ENCODE data around the gene GAP43. TPM values are rescaled to one million over a fixed set of nuclear protein-coding genes. Genes with fewer than 3 reads are reported as not detected.

GAP43 gene
- total and polyA plus RNA-seq, 2 donors (not counting 1 experiment from before 2014, with no cell fraction given) = 0.17 to 2.1 TPM

DNA sequence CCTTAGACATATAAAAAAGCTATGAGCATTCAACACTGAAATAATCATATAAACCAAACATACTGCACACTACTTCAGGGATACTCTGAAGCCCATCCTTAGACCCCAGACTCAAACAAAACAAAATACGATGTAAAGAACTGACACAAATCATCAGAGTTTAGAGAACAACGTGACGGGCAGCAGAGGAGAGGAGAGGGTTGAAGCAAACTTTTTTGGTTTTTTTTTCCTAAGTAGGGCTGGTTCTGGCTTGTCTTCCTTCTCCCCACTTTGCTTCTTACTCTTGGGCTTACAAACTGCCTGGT lies 34.7 kb downstream of the GAP43 start:
- H4K20me1 ChIP-seq (ENCODE audit: control insufficient read depth, extremely low read depth, insufficient read depth, low read length) = no peaks in the 10 kb centered on the region
- no peaks in the 10 kb centered on the region for H3K79me2 ChIP-seq (ENCODE audit: control insufficient read depth, insufficient read depth, low read length)
- TF ChIP-seq EZH2 (IDR thresholded peaks at IDR 0.05; ENCODE audit: low read length, missing control alignments) = no peak
- TF ChIP-seq, protein P1, sequence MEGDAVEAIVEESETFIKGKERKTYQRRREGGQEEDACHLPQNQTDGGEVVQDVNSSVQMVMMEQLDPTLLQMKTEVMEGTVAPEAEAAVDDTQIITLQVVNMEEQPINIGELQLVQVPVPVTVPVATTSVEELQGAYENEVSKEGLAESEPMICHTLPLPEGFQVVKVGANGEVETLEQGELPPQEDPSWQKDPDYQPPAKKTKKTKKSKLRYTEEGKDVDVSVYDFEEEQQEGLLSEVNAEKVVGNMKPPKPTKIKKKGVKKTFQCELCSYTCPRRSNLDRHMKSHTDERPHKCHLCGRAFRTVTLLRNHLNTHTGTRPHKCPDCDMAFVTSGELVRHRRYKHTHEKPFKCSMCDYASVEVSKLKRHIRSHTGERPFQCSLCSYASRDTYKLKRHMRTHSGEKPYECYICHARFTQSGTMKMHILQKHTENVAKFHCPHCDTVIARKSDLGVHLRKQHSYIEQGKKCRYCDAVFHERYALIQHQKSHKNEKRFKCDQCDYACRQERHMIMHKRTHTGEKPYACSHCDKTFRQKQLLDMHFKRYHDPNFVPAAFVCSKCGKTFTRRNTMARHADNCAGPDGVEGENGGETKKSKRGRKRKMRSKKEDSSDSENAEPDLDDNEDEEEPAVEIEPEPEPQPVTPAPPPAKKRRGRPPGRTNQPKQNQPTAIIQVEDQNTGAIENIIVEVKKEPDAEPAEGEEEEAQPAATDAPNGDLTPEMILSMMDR (conservative IDR thresholded peaks at IDR 0.05 in 1 of 2, IDR thresholded peaks at IDR 0.05 in 1 of 2; ENCODE audit: low read depth in 1 of 2, low read length in 2 of 2) = no peak
- H3K4me1 ChIP-seq (ENCODE audit: control insufficient read depth, extremely low read depth, insufficient read depth, low read length) = peaks cover 5% of the 10 kb centered on the region
- H3K4me2 ChIP-seq (ENCODE audit: extremely low read depth, insufficient read depth, low read length) = peak overlapping the region; percentile 90
- no peak for DNase-seq (ENCODE audit: low read depth in 2 of 2)
- H3K27me3 ChIP-seq (ENCODE audit: control insufficient read depth, insufficient read depth, low read length) = no peaks in the 10 kb centered on the region
- peak overlapping the region; percentile 55 to 71 (median 59) for H3K4me3 ChIP-seq (replicated peaks in 1 of 4; ENCODE audit: control extremely low read depth in 1 of 4, insufficient read depth in 1 of 4, low read depth in 3 of 4, low read length in 4 of 4)
- H3K9ac ChIP-seq (ENCODE audit: insufficient read depth, low read length) = peak overlapping the region; percentile 67
- no peaks in the 10 kb centered on the region for H3K9me3 ChIP-seq (ENCODE audit: control insufficient read depth, insufficient read depth, low read depth, low read length)
- H3K27ac ChIP-seq (ENCODE audit: insufficient read depth, low read length) = peak overlapping the region; percentile 78
- H2AFZ ChIP-seq (ENCODE audit: low read length) = peak overlapping the region; percentile 75
- H3K36me3 ChIP-seq (ENCODE audit: control insufficient read depth, insufficient read depth, low read length) = no peaks in the 10 kb centered on the region

DNA sequence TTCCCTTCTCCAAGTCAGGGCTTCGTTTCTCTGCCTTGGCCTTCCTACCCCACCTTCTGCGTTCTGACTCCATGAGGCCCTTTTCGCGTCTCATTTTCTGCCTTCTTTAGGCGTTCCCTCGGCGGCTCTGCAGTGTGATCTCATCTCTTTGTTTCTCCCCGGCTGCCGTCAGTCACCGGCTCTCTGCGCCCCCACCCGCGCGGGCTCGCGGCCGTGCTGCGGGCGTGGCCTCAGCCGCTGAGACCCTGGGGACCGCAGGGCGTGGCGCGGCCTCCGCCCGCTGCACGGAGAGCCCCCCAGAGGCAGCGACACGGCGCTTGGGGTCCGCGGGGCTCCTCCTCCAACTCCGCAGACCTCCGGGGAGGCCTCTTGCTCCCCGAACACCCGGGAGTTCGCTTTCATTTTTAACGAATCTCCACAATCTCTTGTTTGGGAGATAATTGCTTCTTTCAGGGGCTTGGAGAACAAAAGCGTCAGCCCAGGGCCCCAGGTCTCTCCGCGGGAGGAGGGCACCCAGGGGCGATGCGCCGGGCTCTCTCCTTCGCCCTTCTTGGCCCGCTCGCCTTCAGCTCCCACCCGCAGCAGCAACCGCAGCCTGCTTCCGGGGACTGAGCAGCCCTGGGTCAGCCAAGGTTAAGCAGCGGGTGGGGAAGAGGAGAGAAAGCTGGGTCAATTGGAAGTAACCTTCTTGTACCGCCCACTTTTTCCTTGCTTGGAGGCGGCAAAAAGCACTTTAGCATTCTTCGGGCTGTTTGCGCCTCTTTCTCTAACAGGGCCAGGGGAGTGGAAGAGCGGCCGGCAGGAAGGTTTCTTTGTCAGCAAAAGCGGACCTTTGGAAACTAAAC lies 35.2 kb downstream of the GAP43 start:
- Histone ChIP-seq H4K20me1 (ENCODE audit: control insufficient read depth, extremely low read depth, insufficient read depth, low read length) (no peaks in the 10 kb centered on the region), H3K9me3 (ENCODE audit: control insufficient read depth, insufficient read depth, low read depth, low read length) (no peaks in the 10 kb centered on the region), H3K27ac (ENCODE audit: insufficient read depth, low read length) (peak overlapping the region; percentile 78), H3K4me3 (replicated peaks in 1 of 4; ENCODE audit: control extremely low read depth in 1 of 4, insufficient read depth in 1 of 4, low read depth in 3 of 4, low read length in 4 of 4) (peak overlapping the region; percentile 55 to 71 (median 59)), H3K36me3 (ENCODE audit: control insufficient read depth, insufficient read depth, low read length) (no peaks in the 10 kb centered on the region), H3K9ac (ENCODE audit: insufficient read depth, low read length) (peak overlapping the region; percentile 67), H3K4me2 (ENCODE audit: extremely low read depth, insufficient read depth, low read length) (peak overlapping the region; percentile 90), H3K4me1 (ENCODE audit: control insufficient read depth, extremely low read depth, insufficient read depth, low read length) (peaks cover 5% of the 10 kb centered on the region), H3K79me2 (ENCODE audit: control insufficient read depth, insufficient read depth, low read length) (no peaks in the 10 kb centered on the region), H2AFZ (ENCODE audit: low read length) (peak overlapping the region; percentile 75), H3K27me3 (ENCODE audit: control insufficient read depth, insufficient read depth, low read length) (no peaks in the 10 kb centered on the region)
- no peak for TF ChIP-seq EZH2 (IDR thresholded peaks at IDR 0.05; ENCODE audit: low read length, missing control alignments)
- TF ChIP-seq, protein P1 (conservative IDR thresholded peaks at IDR 0.05 in 1 of 2, IDR thresholded peaks at IDR 0.05 in 1 of 2; ENCODE audit: low read depth in 1 of 2, low read length in 2 of 2) = no peak
- peak; percentile 90 to 93 for DNase-seq (ENCODE audit: low read depth in 2 of 2)

DNA sequence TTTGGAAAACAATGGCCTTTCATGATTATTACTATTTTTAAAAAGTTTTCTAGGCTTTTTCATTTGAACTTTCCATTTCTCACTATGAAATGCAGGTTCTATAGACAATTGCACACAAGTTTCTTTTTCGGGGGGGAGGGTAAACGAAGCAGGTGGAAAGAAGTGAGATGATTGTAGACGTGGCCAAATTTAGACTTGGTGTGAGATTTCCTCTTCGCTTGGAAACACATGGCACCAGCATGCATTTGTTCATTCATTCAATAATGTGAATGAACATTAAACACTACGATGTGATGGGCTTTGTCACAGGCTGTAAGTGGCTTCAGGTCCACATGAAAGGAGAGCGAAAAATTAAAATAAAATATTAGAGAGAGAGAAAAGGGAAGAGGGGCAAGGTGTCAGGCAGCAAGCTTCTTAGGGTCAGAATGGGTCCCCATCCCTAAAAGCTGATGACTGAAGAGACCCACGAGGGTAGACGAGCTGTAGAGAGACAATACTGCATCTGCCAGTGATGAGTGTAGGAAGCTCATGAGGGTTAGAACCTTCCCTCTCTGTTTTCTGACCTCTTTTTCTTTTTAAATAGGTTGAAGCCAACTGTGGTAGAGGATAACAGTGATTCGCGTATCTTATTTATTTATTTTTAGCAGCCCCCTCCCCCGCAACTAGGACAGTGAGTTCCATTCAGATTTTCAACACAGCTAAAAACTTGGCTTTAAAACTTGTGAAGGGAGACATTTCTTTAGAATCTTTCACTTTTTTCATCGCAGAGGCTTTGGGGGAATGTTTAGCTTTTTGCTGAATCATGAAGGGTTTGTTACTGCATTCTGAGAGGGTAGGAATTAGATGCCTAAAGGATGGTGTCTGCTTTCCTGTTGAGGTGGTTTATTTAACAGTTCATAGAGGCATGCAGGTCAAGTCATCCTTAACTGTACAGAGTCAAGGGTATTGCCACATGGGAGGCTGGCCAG lies 36.2 kb downstream of the GAP43 start:
- H3K27ac ChIP-seq (ENCODE audit: insufficient read depth, low read length) = peak overlapping the region; percentile 78
- H3K4me1 ChIP-seq (ENCODE audit: control insufficient read depth, extremely low read depth, insufficient read depth, low read length) = peaks cover 5% of the 10 kb centered on the region
- H3K9me3 ChIP-seq (ENCODE audit: control insufficient read depth, insufficient read depth, low read depth, low read length) = no peaks in the 10 kb centered on the region
- TF ChIP-seq, protein P1 (conservative IDR thresholded peaks at IDR 0.05 in 1 of 2, IDR thresholded peaks at IDR 0.05 in 1 of 2; ENCODE audit: low read depth in 1 of 2, low read length in 2 of 2) = no peak
- no peaks in the 10 kb centered on the region for H3K79me2 ChIP-seq (ENCODE audit: control insufficient read depth, insufficient read depth, low read length)
- no peak overlapping the region for H2AFZ ChIP-seq (ENCODE audit: low read length)
- no peak overlapping the region for H3K4me2 ChIP-seq (ENCODE audit: extremely low read depth, insufficient read depth, low read length)
- H3K36me3 ChIP-seq (ENCODE audit: control insufficient read depth, insufficient read depth, low read length) = no peaks in the 10 kb centered on the region
- DNase-seq (ENCODE audit: low read depth in 2 of 2) = peak; percentile 30 to 57
- no peaks in the 10 kb centered on the region for H3K27me3 ChIP-seq (ENCODE audit: control insufficient read depth, insufficient read depth, low read length)
- H4K20me1 ChIP-seq (ENCODE audit: control insufficient read depth, extremely low read depth, insufficient read depth, low read length) = no peaks in the 10 kb centered on the region
- H3K9ac ChIP-seq (ENCODE audit: insufficient read depth, low read length) = peak overlapping the region; percentile 67
- H3K4me3 ChIP-seq (replicated peaks in 1 of 4; ENCODE audit: control extremely low read depth in 1 of 4, insufficient read depth in 1 of 4, low read depth in 3 of 4, low read length in 4 of 4) = peak overlapping the region in 3 of 4 experiments; percentile 45 to 60 (median 55)

All from fibroblast of lung (primary cell).